ENCODE results near the gene UCK2.

- TF ChIP-seq OSR1 (CRISPR knock-in tag; IDR thresholded peaks at IDR 0.05) (no peak), ZFP3 (CRISPR knock-in tag; IDR thresholded peaks at IDR 0.05) (no peak), PATZ1 (CRISPR knock-in tag; IDR thresholded peaks at IDR 0.05; ENCODE audit: borderline replicate concordance) (no peak), ZFP30 (CRISPR knock-in tag; IDR thresholded peaks at IDR 0.05) (no peak), CREB5 (CRISPR knock-in tag; IDR thresholded peaks at IDR 0.05; ENCODE audit: low read depth) (no peak), ARNTL (CRISPR knock-in tag; IDR thresholded peaks at IDR 0.05; ENCODE audit: borderline replicate concordance, low read depth) (no peak), ZNF565 (CRISPR knock-in tag; conservative IDR thresholded peaks at IDR 0.05; ENCODE audit: low read depth) (no peak), PPARA (CRISPR knock-in tag; IDR thresholded peaks at IDR 0.05; ENCODE audit: borderline replicate concordance) (no peak)
Observed at GRCh38 chr1:165844933-165845332, 17.5 kb downstream of the UCK2 start.
